NT2/D1 (cell line): ENCODE measurements around the gene RIBC2.

Experiments used
- DNase-seq: peaks from one replicate; pipeline ENCODE4 v3.0.0-alpha.2; 2011; ENCODE audit warnings: low read depth, low spot score
- H3K27me3 ChIP-seq: 2 replicates; pipeline ENCODE4 v1.6.0; 2011; ENCODE audit warnings: mild to moderate bottlenecking; ENCODE audit not compliant: insufficient read length, insufficient read depth
- H3K36me3 ChIP-seq: 2 replicates; pipeline ENCODE4 v1.6.1; 2011; ENCODE audit warnings: mild to moderate bottlenecking, low read length, mixed read lengths; ENCODE audit not compliant: insufficient read depth, insufficient read length
- H3K4me1 ChIP-seq: 2 replicates; pipeline ENCODE4 v1.5.1; 2011; ENCODE audit not compliant: insufficient read depth, insufficient read length
- H3K4me3 ChIP-seq: 2 replicates; pipeline ENCODE4 v1.5.1; 2011; ENCODE audit warnings: low read depth; ENCODE audit not compliant: insufficient read length
- H3K9ac ChIP-seq: 2 replicates; pipeline ENCODE4 v1.6.0; 2011; ENCODE audit warnings: low read depth; ENCODE audit not compliant: insufficient read length
- H3K9me3 ChIP-seq: 2 replicates; pipeline ENCODE4 v1.5.1; 2011; ENCODE audit warnings: mild to moderate bottlenecking, low read length; ENCODE audit not compliant: insufficient read depth
- SUZ12 ChIP-seq: IDR thresholded peaks from 2 replicates; pipeline ENCODE4 v1.6.1; 2011; ENCODE audit not compliant: insufficient read length, insufficient read depth; ENCODE audit errors: extremely low read depth
- YY1 ChIP-seq: IDR thresholded peaks from 2 replicates; pipeline ENCODE4 v1.6.1; 2011; ENCODE audit not compliant: insufficient read length, insufficient read depth
- ZNF274 ChIP-seq: IDR thresholded peaks from 2 replicates; pipeline ENCODE4 v1.6.1; 2011; ENCODE audit warnings: mild to moderate bottlenecking, low read depth, low read length

Gene RIBC2

DNA sequence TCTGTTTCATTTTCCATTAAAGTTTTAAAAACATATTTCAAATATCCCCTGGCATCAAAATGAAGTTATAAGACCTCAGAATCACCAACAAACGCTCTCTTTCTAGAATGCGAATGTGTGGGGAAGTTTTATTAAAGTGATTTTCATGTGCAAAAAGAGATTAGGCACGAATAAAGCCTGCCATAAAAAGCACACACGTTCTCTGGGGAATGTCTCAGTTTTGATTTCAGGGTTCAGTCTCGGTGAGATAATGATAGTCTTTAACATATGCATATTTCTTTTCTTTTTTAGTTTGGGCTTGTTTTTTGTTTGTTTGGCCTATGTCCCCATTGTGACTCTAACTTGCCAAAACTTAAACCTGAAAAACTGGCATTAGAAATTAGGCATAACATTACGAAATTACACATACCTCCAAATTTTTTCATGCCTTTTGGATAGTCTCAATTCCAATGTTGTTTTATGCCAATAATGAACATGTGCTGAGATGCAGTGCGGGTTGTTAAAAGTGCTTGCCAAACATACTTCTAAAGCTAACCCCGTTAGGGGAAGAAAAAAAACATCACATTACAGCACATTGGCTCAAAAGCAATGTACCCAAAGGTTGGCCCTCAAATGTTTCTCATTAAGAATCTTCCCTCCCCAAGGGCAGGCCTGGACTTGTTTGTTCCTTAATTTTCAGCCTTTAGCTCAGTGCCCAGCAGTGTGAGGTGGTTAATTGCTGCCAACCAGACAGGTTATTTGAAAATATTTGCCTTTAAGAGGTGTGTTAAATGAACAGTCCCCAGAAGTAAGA is 56.0 kb downstream of the RIBC2 start:
- no peak for DNase-seq
- peaks cover 5% of the 10 kb centered on the region; the same call in 1 of the 2 replicates for H3K9me3 ChIP-seq
- H3K9ac ChIP-seq, result peak overlapping the region; percentile 17
- no peaks in the 10 kb centered on the region for H3K27me3 ChIP-seq
- no peaks in the 10 kb centered on the region for H3K36me3 ChIP-seq
- H3K4me3 ChIP-seq, result no peak overlapping the region
- TF ChIP-seq ZNF274, result no peak
- TF ChIP-seq SUZ12, result no peak
- no peak for TF ChIP-seq YY1
- peaks cover 2% of the 10 kb centered on the region for H3K4me1 ChIP-seq

GRCh38 chr22:45470871-45471270 is 57.4 kb downstream of the RIBC2 start:
- TF ChIP-seq ZNF274 (no peak), SUZ12 (no peak), YY1 (no peak)
- Histone ChIP-seq H3K36me3 (no peaks in the 10 kb centered on the region), H3K9ac (no peak overlapping the region), H3K4me3 (no peak overlapping the region), H3K27me3 (no peaks in the 10 kb centered on the region), H3K4me1 (peaks cover 2% of the 10 kb centered on the region), H3K9me3 (peaks cover 5% of the 10 kb centered on the region; the same call in 1 of the 2 replicates)
- DNase-seq, result no peak

- no peak for TF ChIP-seq SUZ12
- no peak for TF ChIP-seq ZNF274
- TF ChIP-seq YY1, result no peak
- Histone ChIP-seq H3K4me3 (no peak overlapping the region), H3K36me3 (no peaks in the 10 kb centered on the region), H3K4me1 (peaks cover 2% of the 10 kb centered on the region), H3K27me3 (no peaks in the 10 kb centered on the region), H3K9ac (no peak overlapping the region), H3K9me3 (peaks cover 5% of the 10 kb centered on the region; the same call in 1 of the 2 replicates)
- DNase-seq, result no peak
Measured at GRCh38 chr22:45472426-45472825, 58.9 kb downstream of the RIBC2 start.

DNA sequence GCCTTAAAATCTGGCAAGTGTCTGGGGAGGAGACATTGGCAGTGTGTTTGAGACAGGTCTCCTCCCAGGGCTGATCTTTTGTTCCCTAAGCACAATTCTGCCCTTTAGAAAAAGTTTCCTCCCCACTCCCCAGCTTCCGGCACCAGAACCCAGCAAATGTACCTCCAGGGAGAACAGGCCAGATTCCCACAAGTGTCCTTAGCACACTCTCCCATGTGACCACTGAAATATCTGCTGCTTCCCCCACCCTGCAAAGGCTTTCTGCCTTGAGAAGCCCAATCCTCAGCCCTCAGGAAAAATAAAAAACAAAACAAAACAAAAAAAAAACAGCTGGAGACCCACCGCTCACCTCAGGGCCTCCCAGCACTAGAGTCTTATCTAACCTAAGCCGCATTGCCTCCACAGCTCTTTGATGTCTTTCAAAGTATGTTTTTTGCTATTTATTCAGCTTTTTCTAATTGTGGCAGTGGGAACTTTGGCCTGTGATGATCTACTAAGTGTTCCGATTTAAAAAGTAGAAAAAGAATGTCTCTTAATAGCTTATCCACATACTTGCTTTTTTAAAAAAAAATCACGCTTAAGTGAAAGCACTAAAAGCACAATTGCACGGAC is 60.2 kb downstream of the RIBC2 start:
- no peaks in the 10 kb centered on the region for H3K9me3 ChIP-seq
- no peaks in the 10 kb centered on the region for H3K27me3 ChIP-seq
- no peak overlapping the region for H3K4me3 ChIP-seq
- no peaks in the 10 kb centered on the region for H3K36me3 ChIP-seq
- H3K9ac ChIP-seq, result no peak overlapping the region
- TF ChIP-seq ZNF274 (no peak), SUZ12 (no peak), YY1 (no peak)
- peaks cover 2% of the 10 kb centered on the region for H3K4me1 ChIP-seq
- DNase-seq, result no peak

DNA sequence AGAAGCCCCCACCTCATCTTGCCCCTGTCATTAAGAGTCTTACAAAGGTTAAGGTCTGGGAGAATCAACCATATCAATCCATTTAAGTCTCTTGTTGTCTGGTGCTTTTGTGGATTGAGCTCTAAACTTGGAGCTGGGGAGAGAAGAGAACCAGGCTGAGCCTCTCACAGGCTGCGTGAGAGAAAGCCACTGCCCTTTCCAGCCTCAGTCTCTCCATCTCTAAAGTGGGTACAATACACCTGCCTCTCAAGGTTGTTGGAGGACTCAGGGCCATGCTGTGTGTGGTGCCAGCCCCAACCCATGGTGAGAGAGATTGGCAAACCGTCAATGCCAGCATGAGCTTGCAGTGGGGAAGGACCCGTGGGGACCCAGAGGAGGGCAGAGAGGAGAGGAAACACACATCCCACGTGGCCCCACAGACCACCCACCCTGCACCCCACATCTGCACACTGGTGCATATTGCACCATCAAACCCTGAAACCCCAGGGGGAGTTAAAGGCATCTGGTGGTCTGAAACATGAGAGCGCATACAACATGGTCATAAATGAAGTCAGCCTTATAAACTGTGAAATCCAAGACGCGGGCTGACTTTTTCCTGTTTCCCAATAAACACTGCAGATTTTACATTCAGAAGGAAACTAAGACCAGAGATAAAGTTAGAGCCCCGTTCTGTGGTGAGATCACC is 61.7 kb downstream of the RIBC2 start:
- H3K4me1 ChIP-seq, result peaks cover 2% of the 10 kb centered on the region
- no peak for TF ChIP-seq SUZ12
- TF ChIP-seq YY1, result no peak
- no peak for TF ChIP-seq ZNF274

GRCh38 chr22:45475851-45476514 is 62.5 kb downstream of the RIBC2 start:
- no peak for DNase-seq
- no peaks in the 10 kb centered on the region for H3K27me3 ChIP-seq
- peaks cover under 1% of the 10 kb centered on the region for H3K4me1 ChIP-seq

More for the DNA sequence above, 61.7 kb downstream of the RIBC2 start:
- DNase-seq, result no peak
- H3K27me3 ChIP-seq, result no peaks in the 10 kb centered on the region
- no peak overlapping the region for H3K4me3 ChIP-seq
- H3K36me3 ChIP-seq, result no peaks in the 10 kb centered on the region
- no peak overlapping the region for H3K9ac ChIP-seq
- no peaks in the 10 kb centered on the region for H3K9me3 ChIP-seq

More at GRCh38 chr22:45475851-45476514, 62.5 kb downstream of the RIBC2 start:
- Histone ChIP-seq H3K36me3 (no peaks in the 10 kb centered on the region), H3K9ac (no peak overlapping the region), H3K9me3 (no peaks in the 10 kb centered on the region), H3K4me3 (no peak overlapping the region)
- TF ChIP-seq ZNF274, result no peak
- TF ChIP-seq YY1, result no peak
- TF ChIP-seq SUZ12, result no peak
